Lower lobe of right lung (tissue), 2 donors: ENCODE measurements around the gene MSL3B.

Source experiments
- ATAC-seq, 2 donors: fragments of 200-7000 bp; cut with Tn5 transposase; one replicate each; pipeline ENCODE4 v1.9.1; 2020 to 2022; ENCODE audit warnings: mild to moderate bottlenecking in 2 of 2, moderate library complexity in 2 of 2
- DNase-seq: peaks from one replicate; pipeline ENCODE4 v3.0.0-alpha.2; 2020
- H3K27ac ChIP-seq: fragments of 200-600 bp; one replicate; pipeline ENCODE4 v1.8.0; 2022
- H3K27me3 ChIP-seq: fragments of 200-600 bp; one replicate; pipeline ENCODE4 v1.8.0; 2022; ENCODE audit warnings: low read depth
- H3K36me3 ChIP-seq: fragments of 200-600 bp; one replicate; pipeline ENCODE4 v1.8.0; 2022; ENCODE audit warnings: mild to moderate bottlenecking
- H3K4me1 ChIP-seq: fragments of 200-600 bp; one replicate; pipeline ENCODE4 v1.8.0; 2022
- H3K4me3 ChIP-seq: fragments of 200-600 bp; one replicate; pipeline ENCODE4 v1.8.0; 2022; ENCODE audit warnings: mild to moderate bottlenecking
- H3K9me3 ChIP-seq: fragments of 200-600 bp; one replicate; pipeline ENCODE4 v1.8.0; 2022
- intact Hi-C: fragments of 100-400 bp; cut with DNase I; formaldehyde crosslinking; loops from one replicate; pipeline ENCODE4 v1.11.0; 2022
- TF ChIP-seq, protein P1 (sequence below): fragments of 200-600 bp; IDR thresholded peaks from one replicate; pipeline ENCODE4 v1.8.0; 2022; ENCODE audit warnings: antibody characterized with exemption, mild to moderate bottlenecking
- donor health status: DM: no; HTN: yes; CAD: no; lungs with severe emphysema.

Gene MSL3B

DNA sequence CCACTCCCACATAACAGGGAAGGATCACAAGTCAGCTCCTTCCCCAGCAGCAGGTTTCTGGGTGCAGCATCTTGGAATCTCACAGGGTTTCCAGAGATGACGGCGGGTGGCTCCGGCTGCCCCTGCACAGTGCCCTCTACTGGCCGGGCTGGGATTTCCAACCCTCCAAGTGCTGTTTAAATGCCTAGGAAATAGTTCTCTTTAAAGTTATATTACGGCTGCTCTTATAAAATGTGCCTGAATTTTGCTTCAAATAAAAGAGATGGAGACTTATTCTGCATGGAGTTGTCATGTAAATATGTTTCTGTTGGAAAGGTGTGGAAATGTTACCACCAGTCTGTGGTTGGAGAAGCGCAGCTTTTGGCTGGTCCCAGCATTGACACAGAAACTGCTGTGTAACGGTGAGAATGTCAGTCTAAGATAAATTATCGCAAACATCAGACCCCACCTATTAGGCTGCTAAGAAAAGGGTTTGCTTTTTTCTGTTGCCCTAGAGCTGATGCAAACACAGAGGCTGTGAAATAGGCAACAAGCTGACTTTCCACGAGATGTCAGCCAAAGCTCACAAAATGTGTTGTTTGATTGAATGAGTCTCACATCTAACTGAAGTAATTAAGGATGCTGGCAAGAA lies 10.6 kb downstream of the MSL3B start:
- intact Hi-C loops: no loop called here
- Histone ChIP-seq H3K27ac (no peak overlapping the region), H3K9me3 (no peaks in the 10 kb centered on the region), H3K36me3 (no peaks in the 10 kb centered on the region), H3K4me3 (no peak overlapping the region), H3K4me1 (peaks cover 15% of the 10 kb centered on the region), H3K27me3 (no peaks in the 10 kb centered on the region)
- TF ChIP-seq, protein P1, sequence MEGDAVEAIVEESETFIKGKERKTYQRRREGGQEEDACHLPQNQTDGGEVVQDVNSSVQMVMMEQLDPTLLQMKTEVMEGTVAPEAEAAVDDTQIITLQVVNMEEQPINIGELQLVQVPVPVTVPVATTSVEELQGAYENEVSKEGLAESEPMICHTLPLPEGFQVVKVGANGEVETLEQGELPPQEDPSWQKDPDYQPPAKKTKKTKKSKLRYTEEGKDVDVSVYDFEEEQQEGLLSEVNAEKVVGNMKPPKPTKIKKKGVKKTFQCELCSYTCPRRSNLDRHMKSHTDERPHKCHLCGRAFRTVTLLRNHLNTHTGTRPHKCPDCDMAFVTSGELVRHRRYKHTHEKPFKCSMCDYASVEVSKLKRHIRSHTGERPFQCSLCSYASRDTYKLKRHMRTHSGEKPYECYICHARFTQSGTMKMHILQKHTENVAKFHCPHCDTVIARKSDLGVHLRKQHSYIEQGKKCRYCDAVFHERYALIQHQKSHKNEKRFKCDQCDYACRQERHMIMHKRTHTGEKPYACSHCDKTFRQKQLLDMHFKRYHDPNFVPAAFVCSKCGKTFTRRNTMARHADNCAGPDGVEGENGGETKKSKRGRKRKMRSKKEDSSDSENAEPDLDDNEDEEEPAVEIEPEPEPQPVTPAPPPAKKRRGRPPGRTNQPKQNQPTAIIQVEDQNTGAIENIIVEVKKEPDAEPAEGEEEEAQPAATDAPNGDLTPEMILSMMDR: peak; percentile 65
- ATAC-seq (peak; percentile 29 to 60), DNase-seq (peak; percentile 73)

DNA sequence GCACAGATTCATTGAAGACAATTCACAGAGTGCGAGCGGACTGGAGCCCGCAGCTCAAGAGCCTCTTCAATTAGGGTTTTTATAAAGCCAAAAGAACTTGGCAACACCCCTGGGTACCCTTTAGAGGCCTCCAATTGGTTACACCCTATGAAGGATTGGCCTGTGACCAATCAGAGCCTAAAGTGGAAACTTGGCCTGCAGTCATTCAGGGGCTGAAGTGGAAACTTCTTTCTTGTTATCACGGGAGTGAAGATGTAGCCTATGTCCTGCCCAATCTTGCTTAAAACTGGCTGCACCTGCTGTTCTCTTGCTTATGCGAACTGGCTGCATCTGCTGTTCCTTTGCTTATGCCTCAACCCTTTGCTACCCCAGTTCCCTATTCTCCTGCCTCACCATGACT lies 12.0 kb downstream of the MSL3B start:
- Histone ChIP-seq H3K36me3 (no peaks in the 10 kb centered on the region), H3K9me3 (no peaks in the 10 kb centered on the region), H3K27ac (no peak overlapping the region), H3K4me3 (no peak overlapping the region), H3K4me1 (peaks cover 15% of the 10 kb centered on the region), H3K27me3 (no peaks in the 10 kb centered on the region)
- DNase-seq: no peak
- intact Hi-C loops: no loop called here
- no peak for ATAC-seq
- TF ChIP-seq, protein P1: no peak

GRCh38 chr2:233855345-233855744 lies 12.8 kb downstream of the MSL3B start:
- peaks cover 15% of the 10 kb centered on the region for H3K4me1 ChIP-seq
- H3K27me3 ChIP-seq: no peaks in the 10 kb centered on the region
- no peak overlapping the region for H3K4me3 ChIP-seq
- TF ChIP-seq, protein P1: no peak
- no peak for ATAC-seq
- H3K36me3 ChIP-seq: no peaks in the 10 kb centered on the region
- no peak overlapping the region for H3K27ac ChIP-seq
- no peaks in the 10 kb centered on the region for H3K9me3 ChIP-seq
- DNase-seq: no peak
- intact Hi-C loops: no loop called here

DNA sequence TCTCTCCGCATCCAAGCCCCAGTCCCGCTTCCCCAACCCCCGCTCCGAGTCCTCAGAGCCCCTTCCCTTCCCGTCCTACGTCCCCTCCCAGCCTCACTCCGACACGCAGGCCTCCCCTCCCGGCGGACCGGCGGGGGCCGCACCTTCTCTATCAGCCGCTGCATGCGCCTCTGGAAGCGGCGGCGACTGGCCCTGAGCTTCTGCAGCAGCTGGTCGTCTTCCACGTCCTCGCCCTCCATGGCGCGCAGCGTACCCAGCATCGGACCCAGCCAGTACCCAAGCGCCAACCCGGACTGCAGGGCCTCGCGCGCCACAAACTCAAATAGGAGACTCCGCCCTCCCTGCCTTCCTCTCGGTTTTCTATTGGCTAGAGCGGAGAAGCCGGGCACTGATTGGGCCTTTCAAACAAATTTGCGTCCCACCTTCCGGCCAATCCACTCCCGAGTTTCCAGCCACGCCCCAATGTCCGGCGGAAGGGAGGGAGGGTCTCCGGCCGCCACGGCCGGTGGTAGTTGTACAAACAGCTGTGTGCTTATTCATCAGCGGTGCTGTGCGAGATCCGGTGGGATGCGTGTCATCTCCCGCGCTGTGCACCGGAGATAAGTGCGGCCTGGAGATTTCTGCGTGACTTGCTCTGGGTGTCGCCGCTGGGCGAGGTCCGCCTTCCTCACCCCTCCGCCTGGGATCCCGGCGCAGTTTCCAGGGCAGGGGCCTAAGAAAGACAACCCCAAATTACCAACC lies 13.8 kb downstream of the MSL3B start, which contains the start of gene HJURP:
Gene HJURP (minus strand): TSS at position 295 of the 741 bp plus-strand sequence. CDS start 35 bp downstream, at position 260.
- Histone ChIP-seq H3K9me3 (no peaks in the 10 kb centered on the region), H3K36me3 (no peaks in the 10 kb centered on the region), H3K4me1 (peaks cover 15% of the 10 kb centered on the region), H3K4me3 (peak within 1 kb of the TSS; percentile 74), H3K27me3 (no peaks in the 10 kb centered on the region), H3K27ac (peak within 1 kb of the TSS; percentile 67)
- TF ChIP-seq, protein P1: no peak
- peak; percentile 90 for DNase-seq
- peak; percentile 98 to 99 for ATAC-seq
- intact Hi-C loops: no loop called here

- Histone ChIP-seq H3K27me3 (no peaks in the 10 kb centered on the region), H3K27ac (no peak overlapping the region), H3K36me3 (no peaks in the 10 kb centered on the region), H3K9me3 (no peaks in the 10 kb centered on the region), H3K4me1 (peaks cover 15% of the 10 kb centered on the region), H3K4me3 (peak overlapping the region; percentile 74)
- TF ChIP-seq, protein P1: no peak
- no peak for ATAC-seq
- DNase-seq: no peak
- intact Hi-C loops: no loop called here
Observed at GRCh38 chr2:233853883-233854240, 14.3 kb downstream of the MSL3B start.
